Right renal pelvis (tissue), 4 donors: Measurements from ENCODE around the gene C16orf96. TPM values are rescaled to one million over a fixed set of nuclear protein-coding genes. Genes with fewer than 3 reads are reported as not detected.

Experiments used
- DNase-seq, 4 donors: peaks; one replicate each; pipeline ENCODE4 v3.0.0-alpha.2; 2013; ENCODE audit warnings: low read depth in 4 of 4, low spot score in 3 of 4, missing footprints in 1 of 4
- polyA plus RNA-seq, 4 donors: library from polyadenylated mRNA; unstranded; fragments of 120-200 nt; gene quantifications; one replicate each; pipeline ENCODE4 v1.2.1, GENCODE V29; 2013; ENCODE audit not compliant: insufficient read length in 4 of 4

The C16orf96 gene
- under 1 TPM; 0.17 to 0.33 (median 0.26) TPM for polyA plus RNA-seq

GRCh38 chr16:4556112-4556511 is at the start of gene C16orf96:
Gene C16orf96, plus strand, starts transcription at chr16:4556340. Its CDS starts 150 bp downstream, at chr16:4556490.
- no peak for DNase-seq

GRCh38 chr16:4506450-4506849 is 49.7 kb upstream of the C16orf96 start:
- DNase-seq = peak in 2 of 4 donors; percentile 29 to 48

GRCh38 chr16:4507588-4508345 is 48.4 kb upstream of the C16orf96 start:
- no peak for DNase-seq

GRCh38 chr16:4508806-4509205 is 47.3 kb upstream of the C16orf96 start:
- DNase-seq = no peak

GRCh38 chr16:4509420-4509819 is 46.7 kb upstream of the C16orf96 start:
- DNase-seq = no peak

GRCh38 chr16:4510131-4510530 is 46.0 kb upstream of the C16orf96 start:
- DNase-seq = no peak

- DNase-seq = no peak
Measured at GRCh38 chr16:4510747-4511426, 45.3 kb upstream of the C16orf96 start.

GRCh38 chr16:4511441-4512082 is 44.6 kb upstream of the C16orf96 start:
- no peak for DNase-seq

GRCh38 chr16:4512473-4512872 is 43.7 kb upstream of the C16orf96 start:
- no peak for DNase-seq

- no peak for DNase-seq
Measured at GRCh38 chr16:4513086-4513860, 42.9 kb upstream of the C16orf96 start.

GRCh38 chr16:4513881-4514280 is 42.3 kb upstream of the C16orf96 start:
- DNase-seq = no peak

GRCh38 chr16:4514606-4515005 is 41.5 kb upstream of the C16orf96 start:
- DNase-seq = no peak

- DNase-seq = no peak
Measured at GRCh38 chr16:4515611-4516233, 40.4 kb upstream of the C16orf96 start.

GRCh38 chr16:4517812-4518680 is 38.1 kb upstream of the C16orf96 start:
- DNase-seq = peak in 1 of 4 donors; percentile 35

GRCh38 chr16:4519274-4520058 is 36.7 kb upstream of the C16orf96 start:
- no peak for DNase-seq

- DNase-seq = no peak
Measured at GRCh38 chr16:4520913-4521312, 35.2 kb upstream of the C16orf96 start.

- no peak for DNase-seq
Measured at GRCh38 chr16:4522051-4522581, 34.0 kb upstream of the C16orf96 start.

GRCh38 chr16:4523686-4524085 is 32.5 kb upstream of the C16orf96 start:
- no peak for DNase-seq
